BJ (cell line): ENCODE data around the gene DNMT3A. TPM values are rescaled to one million over a fixed set of nuclear protein-coding genes. Genes with fewer than 3 reads are reported as not detected.

ENCODE experiments used
- CTCF ChIA-PET: fragments of 350-600 bp; formaldehyde crosslinking; extraction: SDS; loops from one replicate; lab custom pipeline; 2021; ENCODE audit warnings: antibody characterized with exemption, inconsistent platforms; lab: Yijun Ruan, JAX
- POLR2A ChIA-PET: fragments of 300-600 bp; sonication (Branson Sonifier 250); formaldehyde crosslinking; extraction: SDS; loops from one replicate; lab custom pipeline; 2021; ENCODE audit warnings: antibody characterized with exemption; lab: Charles Lee
- DNase-seq: peaks from one replicate; pipeline ENCODE4 v3.0.0-alpha.2; 2011; ENCODE audit warnings: low read depth
- H3K27me3 ChIP-seq: 2 replicates; pipeline ENCODE4 v1.6.0; 2011; ENCODE audit warnings: low read length; ENCODE audit not compliant: control insufficient read depth, insufficient read depth
- H3K36me3 ChIP-seq: 2 replicates; pipeline ENCODE4 v1.5.1; 2011; ENCODE audit warnings: low read length; ENCODE audit not compliant: control insufficient read depth, insufficient read depth
- H3K4me3 ChIP-seq: 2 replicates; pipeline ENCODE4 v1.5.1; 2011; ENCODE audit warnings: low read depth, mild to moderate bottlenecking, control low read depth, low read length
- polyA plus RNA-seq: library from polyadenylated mRNA; depleted of rRNA; stranded (reverse); fragments of >200 nt; gene quantifications from 2 replicates; pipeline ENCODE4 v1.2.3, GENCODE V29; 2011
- TF ChIP-seq, protein P1 (sequence below): IDR thresholded peaks from 2 replicates; pipeline ENCODE4 v1.5.1; 2011; ENCODE audit warnings: low read depth, mild to moderate bottlenecking, control low read depth, inconsistent platforms, low read length, moderate library complexity; ENCODE audit not compliant: insufficient read depth

The DNMT3A gene
- polyA plus RNA-seq, 1 experiment = 3.0 TPM

DNA sequence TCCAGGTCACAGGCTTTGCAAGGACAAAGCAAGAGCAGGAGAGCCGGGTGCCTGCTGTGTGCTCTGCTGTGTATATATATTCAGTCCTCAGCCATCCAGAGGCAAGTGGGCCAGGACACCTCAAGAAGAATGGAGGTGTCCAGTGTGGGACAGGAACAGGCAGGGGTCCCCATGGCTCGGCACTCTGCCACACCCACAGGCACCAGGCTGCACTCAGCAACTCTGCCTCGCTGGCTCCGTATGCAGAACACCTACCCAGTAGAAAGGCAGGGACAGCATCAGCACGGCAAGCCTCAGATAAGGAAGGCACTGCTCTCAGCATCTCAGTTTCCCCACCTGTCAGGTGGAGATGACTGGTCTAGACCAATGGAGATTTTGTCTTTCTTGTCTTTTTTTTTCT is 57.8 kb downstream of the DNMT3A start:
- TF ChIP-seq, protein P1, sequence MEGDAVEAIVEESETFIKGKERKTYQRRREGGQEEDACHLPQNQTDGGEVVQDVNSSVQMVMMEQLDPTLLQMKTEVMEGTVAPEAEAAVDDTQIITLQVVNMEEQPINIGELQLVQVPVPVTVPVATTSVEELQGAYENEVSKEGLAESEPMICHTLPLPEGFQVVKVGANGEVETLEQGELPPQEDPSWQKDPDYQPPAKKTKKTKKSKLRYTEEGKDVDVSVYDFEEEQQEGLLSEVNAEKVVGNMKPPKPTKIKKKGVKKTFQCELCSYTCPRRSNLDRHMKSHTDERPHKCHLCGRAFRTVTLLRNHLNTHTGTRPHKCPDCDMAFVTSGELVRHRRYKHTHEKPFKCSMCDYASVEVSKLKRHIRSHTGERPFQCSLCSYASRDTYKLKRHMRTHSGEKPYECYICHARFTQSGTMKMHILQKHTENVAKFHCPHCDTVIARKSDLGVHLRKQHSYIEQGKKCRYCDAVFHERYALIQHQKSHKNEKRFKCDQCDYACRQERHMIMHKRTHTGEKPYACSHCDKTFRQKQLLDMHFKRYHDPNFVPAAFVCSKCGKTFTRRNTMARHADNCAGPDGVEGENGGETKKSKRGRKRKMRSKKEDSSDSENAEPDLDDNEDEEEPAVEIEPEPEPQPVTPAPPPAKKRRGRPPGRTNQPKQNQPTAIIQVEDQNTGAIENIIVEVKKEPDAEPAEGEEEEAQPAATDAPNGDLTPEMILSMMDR = no peak
- CTCF ChIA-PET = no interaction called here
- POLR2A ChIA-PET = no interaction called here

DNA sequence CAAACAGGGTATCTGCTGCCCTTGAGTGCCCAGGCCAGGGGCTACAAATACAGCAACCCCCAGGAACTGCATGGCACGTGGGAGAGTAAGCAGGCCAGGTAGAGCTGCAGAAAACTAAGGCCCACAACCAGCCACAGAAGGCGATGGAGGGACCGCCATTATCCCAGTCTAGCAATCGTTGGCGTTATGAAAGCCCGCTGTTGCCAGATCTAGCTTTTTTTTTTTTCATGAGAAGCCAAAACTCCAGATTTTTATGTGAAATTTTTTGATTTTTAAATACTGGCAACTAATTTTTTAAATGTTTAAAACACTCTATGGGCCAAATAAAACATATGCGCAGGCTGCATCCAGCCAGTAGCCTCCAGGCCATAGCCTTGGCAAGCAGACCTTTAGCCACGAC is 59.8 kb downstream of the DNMT3A start:
- H3K4me3 ChIP-seq = no peak overlapping the region
- no peak for DNase-seq
- no peaks in the 10 kb centered on the region for H3K27me3 ChIP-seq
- CTCF ChIA-PET = no interaction called here
- TF ChIP-seq, protein P1 = no peak
- peaks cover 4% of the 10 kb centered on the region for H3K36me3 ChIP-seq
- POLR2A ChIA-PET = no interaction called here

More for the DNA sequence above, 57.8 kb downstream of the DNMT3A start:
- DNase-seq = no peak
- peaks cover 4% of the 10 kb centered on the region for H3K36me3 ChIP-seq
- H3K27me3 ChIP-seq = no peaks in the 10 kb centered on the region
- H3K4me3 ChIP-seq = no peak overlapping the region

DNA sequence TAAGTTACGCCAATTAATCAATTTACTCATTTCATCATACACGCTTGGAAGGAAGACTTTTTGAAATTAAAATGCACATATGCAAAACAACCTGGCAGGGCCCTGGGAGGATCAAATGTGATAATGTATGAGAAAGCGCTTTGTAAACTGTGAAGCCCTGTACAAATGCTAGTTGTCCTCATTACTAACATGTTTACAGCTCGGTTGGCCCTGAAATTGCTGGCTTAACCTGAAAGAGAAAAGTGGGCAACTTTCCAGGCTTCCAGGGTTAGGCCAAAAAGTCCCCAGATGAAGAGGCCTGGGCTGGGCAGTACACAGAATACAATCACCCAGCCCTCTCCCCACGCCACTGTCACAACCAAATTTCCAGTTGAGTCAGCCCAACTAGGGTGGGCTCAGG is 60.2 kb downstream of the DNMT3A start:
- no peak overlapping the region for H3K4me3 ChIP-seq
- CTCF ChIA-PET = interaction anchor here (0.6 kb wide), 1 partner anchor 355 kb away, joined by 3 read pairs; no protein-coding TSS in a partner anchor
- no peak for DNase-seq
- no peaks in the 10 kb centered on the region for H3K27me3 ChIP-seq
- TF ChIP-seq, protein P1 = no peak
- peaks cover 4% of the 10 kb centered on the region for H3K36me3 ChIP-seq
- POLR2A ChIA-PET = no interaction called here

DNA sequence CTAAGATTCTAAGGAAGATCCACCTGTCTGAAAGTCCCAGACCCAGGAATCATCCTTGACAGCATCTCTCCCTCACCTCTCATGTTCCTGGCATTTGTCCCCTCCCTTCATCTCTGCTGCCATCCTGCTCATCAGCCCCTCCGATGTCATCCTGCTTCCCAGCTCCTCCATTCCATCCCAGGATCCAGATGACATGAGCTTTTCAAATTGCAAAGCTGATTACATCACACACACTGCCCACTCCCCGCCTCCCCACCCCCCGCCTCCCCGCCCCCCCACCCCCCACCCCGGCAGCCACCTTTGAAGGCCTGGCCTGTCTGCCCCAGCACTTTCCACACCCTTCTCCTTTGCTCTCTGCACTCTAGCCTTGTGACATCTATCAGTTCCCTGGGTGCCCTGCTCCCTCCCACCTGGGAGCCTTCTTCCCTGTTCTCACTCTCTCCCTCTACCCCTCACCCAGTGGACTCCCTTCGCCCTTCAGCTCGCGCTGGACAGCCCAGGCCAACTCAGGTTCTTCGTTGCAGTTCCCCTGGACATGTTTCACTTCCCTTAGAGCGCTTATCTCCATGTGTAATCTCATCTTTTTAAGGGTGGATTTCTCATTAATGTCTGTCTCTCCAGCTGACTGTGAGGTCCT is 61.6 kb downstream of the DNMT3A start:
- no peak overlapping the region for H3K4me3 ChIP-seq
- TF ChIP-seq, protein P1 = no peak
- CTCF ChIA-PET = interaction anchor here (0.8 kb wide), 1 partner anchor 96 kb away, joined by 3 read pairs; no protein-coding TSS in a partner anchor
- POLR2A ChIA-PET = no interaction called here
- H3K36me3 ChIP-seq = peaks cover 4% of the 10 kb centered on the region
- DNase-seq = no peak
- H3K27me3 ChIP-seq = no peaks in the 10 kb centered on the region

DNA sequence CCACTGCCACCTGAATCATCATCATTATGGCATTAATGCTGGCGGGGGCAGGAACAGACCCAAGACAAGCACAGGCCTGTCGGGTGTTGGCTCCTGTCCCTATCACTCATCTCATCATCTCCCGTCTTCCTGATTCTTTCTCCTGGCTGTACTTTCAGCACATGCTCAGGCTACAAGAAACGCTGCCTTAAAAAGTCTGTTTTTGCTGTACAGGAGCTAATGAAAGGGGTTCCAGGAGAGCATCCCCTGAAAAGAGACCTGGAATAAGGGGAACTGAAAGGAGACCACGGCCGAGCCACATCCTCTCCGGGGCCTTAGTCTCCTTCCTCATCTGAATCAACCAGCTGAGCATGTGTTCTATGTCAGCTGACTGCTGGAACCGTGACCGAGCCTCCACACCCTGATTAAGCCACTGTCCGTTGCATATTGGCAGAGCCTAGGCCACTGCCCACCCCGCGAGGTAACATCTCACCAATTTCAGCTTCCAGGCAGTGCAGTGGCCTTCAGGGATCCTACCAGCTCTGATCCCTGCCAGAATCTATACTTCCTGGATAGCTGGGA is 62.6 kb downstream of the DNMT3A start:
- POLR2A ChIA-PET = no interaction called here
- CTCF ChIA-PET = interaction anchor here (0.8 kb wide), 1 partner anchor 97 kb away, joined by 3 read pairs; no protein-coding TSS in a partner anchor
- DNase-seq = no peak
- H3K4me3 ChIP-seq = no peak overlapping the region
- H3K27me3 ChIP-seq = no peaks in the 10 kb centered on the region
- peaks cover 4% of the 10 kb centered on the region for H3K36me3 ChIP-seq
- TF ChIP-seq, protein P1 = no peak
